Mesenchymal stem cell (in vitro differentiated cells and primary cell): Measurements from ENCODE around the gene ARHGAP9.

Experiments used
- DNase-seq: peaks from one replicate; pipeline ENCODE4 v3.0.0-alpha.2; 2013
- H2AFZ ChIP-seq: one replicate; pipeline ENCODE4 v1.6.1; 2013; ENCODE audit warnings: low read depth, mild to moderate bottlenecking, control low read depth, inconsistent platforms, low read length, moderate library complexity
- H2AK5ac ChIP-seq: 2 replicates; pipeline ENCODE4 v1.6.1; 2013; ENCODE audit warnings: low read length, moderate library complexity, mild to moderate bottlenecking, inconsistent platforms; ENCODE audit not compliant: severe bottlenecking
- H2BK120ac ChIP-seq: one replicate; pipeline ENCODE4 v1.6.1; 2013; ENCODE audit warnings: low read depth, mild to moderate bottlenecking, inconsistent platforms, low read length, moderate library complexity
- H2BK12ac ChIP-seq, 2 experiments: one replicate each; pipeline ENCODE4 v1.6.1; 2013; ENCODE audit warnings: inconsistent platforms in 2 of 2, low read length in 2 of 2, mild to moderate bottlenecking in 2 of 2, moderate library complexity in 2 of 2, control low read depth in 1 of 2
- H2BK15ac ChIP-seq: one replicate; pipeline ENCODE4 v1.6.1; 2013; ENCODE audit warnings: mild to moderate bottlenecking, low read depth, inconsistent platforms; ENCODE audit not compliant: poor library complexity, severe bottlenecking
- H2BK5ac ChIP-seq: 2 replicates; pipeline ENCODE4 v1.6.1; 2013; ENCODE audit warnings: low read depth, mild to moderate bottlenecking, low read length, control low read depth, inconsistent platforms; ENCODE audit not compliant: poor library complexity, severe bottlenecking
- H3K14ac ChIP-seq, 2 experiments: one replicate each; pipeline ENCODE4 v1.6.1; 2013; ENCODE audit warnings: inconsistent platforms in 2 of 2, low read length in 2 of 2, control low read depth in 1 of 2, mild to moderate bottlenecking in 1 of 2, moderate library complexity in 1 of 2
- H3K18ac ChIP-seq, 2 experiments: one replicate each; pipeline ENCODE4 v1.6.1; 2013; ENCODE audit warnings: inconsistent platforms in 2 of 2, low read length in 2 of 2, control low read depth in 1 of 2, low read depth in 1 of 2, mild to moderate bottlenecking in 1 of 2
- H3K23ac ChIP-seq, 2 experiments: one replicate each; pipeline ENCODE4 v1.6.1; 2013; ENCODE audit warnings: inconsistent platforms in 2 of 2, low read length in 2 of 2, mild to moderate bottlenecking in 2 of 2, moderate library complexity in 2 of 2, control low read depth in 1 of 2
- H3K27ac ChIP-seq: 2 replicates; pipeline ENCODE4 v1.5.1; 2013; ENCODE audit warnings: mild to moderate bottlenecking, moderate library complexity, low read length, control low read depth, inconsistent platforms; ENCODE audit not compliant: poor library complexity, severe bottlenecking
- H3K27me3 ChIP-seq, 2 experiments: 2 replicates each; pipeline versions ENCODE4 v1.6.1 to v1.7.0; 2013; ENCODE audit warnings: low read length in 2 of 2, mild to moderate bottlenecking in 2 of 2, moderate library complexity in 2 of 2, control low read depth in 1 of 2, inconsistent platforms in 1 of 2; ENCODE audit not compliant: control insufficient read depth in 1 of 2, insufficient read depth in 1 of 2
- H3K36me3 ChIP-seq, 2 experiments: 2 replicates each; pipeline versions ENCODE4 v1.6.1 to v1.7.0; 2013; ENCODE audit warnings: low read length in 2 of 2, control low read depth in 1 of 2, inconsistent platforms in 1 of 2, low read depth in 1 of 2, mild to moderate bottlenecking in 1 of 2; ENCODE audit not compliant: insufficient read depth in 2 of 2, control insufficient read depth in 1 of 2
- H3K4ac ChIP-seq, 2 experiments: one replicate each; pipeline ENCODE4 v1.6.1; 2013; ENCODE audit warnings: inconsistent platforms in 2 of 2, low read length in 2 of 2, mild to moderate bottlenecking in 2 of 2, moderate library complexity in 2 of 2, control low read depth in 1 of 2, low read depth in 1 of 2
- H3K4me1 ChIP-seq: 2 replicates; pipeline ENCODE4 v1.6.1; 2013; ENCODE audit warnings: low read depth, low read length, control low read depth; ENCODE audit not compliant: control insufficient read depth, insufficient read depth
- H3K4me2 ChIP-seq: 2 replicates; pipeline ENCODE4 v1.6.1; 2013; ENCODE audit warnings: low read length, mild to moderate bottlenecking, inconsistent platforms; ENCODE audit not compliant: poor library complexity, severe bottlenecking
- H3K4me3 ChIP-seq, 2 experiments: 2 replicates each; pipeline versions ENCODE4 v1.5.1 to v1.7.0; 2013; ENCODE audit warnings: low read length in 2 of 2, mild to moderate bottlenecking in 2 of 2, control low read depth in 1 of 2, low read depth in 1 of 2; ENCODE audit not compliant: insufficient read depth in 1 of 2
- H3K79me1 ChIP-seq: replicated peaks from 2 replicates; pipeline ENCODE4 v1.6.1; 2013; ENCODE audit warnings: mild to moderate bottlenecking, control low read depth, low read length, inconsistent platforms; ENCODE audit not compliant: poor library complexity, severe bottlenecking
- H3K9ac ChIP-seq: 2 replicates; pipeline ENCODE4 v1.7.0; 2013; ENCODE audit warnings: mild to moderate bottlenecking, low read length, moderate library complexity
- H3K9me3 ChIP-seq: 2 replicates; pipeline ENCODE4 v1.7.0; 2013; ENCODE audit warnings: mild to moderate bottlenecking, low read length; ENCODE audit not compliant: control insufficient read depth
- H4K8ac ChIP-seq: one replicate; pipeline ENCODE4 v1.6.1; 2013; ENCODE audit warnings: inconsistent platforms, mild to moderate bottlenecking, low read length, moderate library complexity
- H4K91ac ChIP-seq: one replicate; pipeline ENCODE4 v1.6.1; 2013; ENCODE audit warnings: mild to moderate bottlenecking, low read length, inconsistent platforms
- WGBS: methylation state at CpG from one replicate; pipeline ENCODE4 v1.1.7; 2013; ENCODE audit warnings: mixed read lengths; 5-methylcytosine and 5-hydroxymethylcytosine counted together

Gene ARHGAP9

GRCh38 chr12:57467212-57467874 lies 12.3 kb downstream of the ARHGAP9 start:
- H2BK12ac ChIP-seq = no peak overlapping the region
- H2BK120ac ChIP-seq = no peak overlapping the region
- no peak overlapping the region for H2BK5ac ChIP-seq
- no peak overlapping the region for H3K9ac ChIP-seq
- H3K23ac ChIP-seq = no peak overlapping the region
- no peak overlapping the region for H3K14ac ChIP-seq
- no peaks in the 10 kb centered on the region for H3K9me3 ChIP-seq
- H3K4me1 ChIP-seq = no peaks in the 10 kb centered on the region
- no peak overlapping the region for H4K91ac ChIP-seq
- no peak overlapping the region for H2AFZ ChIP-seq
- H3K27ac ChIP-seq = no peak overlapping the region
- no peak overlapping the region for H4K8ac ChIP-seq
- no peaks in the 10 kb centered on the region for H3K36me3 ChIP-seq
- peaks cover 64 to 85% of the 10 kb centered on the region in 2 experiments for H3K27me3 ChIP-seq
- H3K4ac ChIP-seq = no peak overlapping the region
- no peak overlapping the region for H2BK15ac ChIP-seq
- H2AK5ac ChIP-seq = no peak overlapping the region
- no peak overlapping the region for H3K18ac ChIP-seq
- WGBS = 86% methylated on average over 12 of the region's 12 CpGs
- H3K4me2 ChIP-seq = no peak overlapping the region
- DNase-seq = no peak
- H3K79me1 ChIP-seq = no peaks in the 10 kb centered on the region
- no peak overlapping the region for H3K4me3 ChIP-seq

- H3K4ac ChIP-seq = no peak overlapping the region
- H4K8ac ChIP-seq = no peak overlapping the region
- H3K23ac ChIP-seq = peak overlapping the region in 1 of 2 experiments; percentile 60
- peak overlapping the region; percentile 8 for H2AFZ ChIP-seq
- no peak overlapping the region for H2BK15ac ChIP-seq
- H3K36me3 ChIP-seq = no peaks in the 10 kb centered on the region
- H3K9me3 ChIP-seq = no peaks in the 10 kb centered on the region
- no peak overlapping the region for H2BK120ac ChIP-seq
- H3K27me3 ChIP-seq = peaks cover 51 to 76% of the 10 kb centered on the region in 2 experiments
- peaks cover 3% of the 10 kb centered on the region for H3K4me1 ChIP-seq
- no peak overlapping the region for H3K14ac ChIP-seq
- no peak overlapping the region for H3K4me2 ChIP-seq
- H2BK12ac ChIP-seq = no peak overlapping the region
- H3K27ac ChIP-seq = no peak overlapping the region
- H2BK5ac ChIP-seq = no peak overlapping the region
- no peak overlapping the region for H3K9ac ChIP-seq
- no peak overlapping the region for H3K18ac ChIP-seq
- peaks cover 2% of the 10 kb centered on the region for H3K79me1 ChIP-seq
- no peak overlapping the region for H4K91ac ChIP-seq
- H3K4me3 ChIP-seq = no peak overlapping the region
- H2AK5ac ChIP-seq = no peak overlapping the region
- 90% methylated on average over 13 of the region's 14 CpGs for WGBS
- no peak for DNase-seq
Measured at GRCh38 chr12:57465747-57466505, 13.7 kb downstream of the ARHGAP9 start.

GRCh38 chr12:57465030-57465746 lies 14.5 kb downstream of the ARHGAP9 start:
- Histone ChIP-seq H2AK5ac (no peak overlapping the region), H2AFZ (no peak overlapping the region), H3K27me3 (peaks cover 43 to 76% of the 10 kb centered on the region in 2 experiments), H3K18ac (no peak overlapping the region), H3K9me3 (no peaks in the 10 kb centered on the region), H3K23ac (no peak overlapping the region), H3K4me2 (no peak overlapping the region), H3K9ac (no peak overlapping the region), H3K14ac (no peak overlapping the region), H4K8ac (no peak overlapping the region), H3K36me3 (no peaks in the 10 kb centered on the region), H2BK15ac (no peak overlapping the region), H3K79me1 (peaks cover 2% of the 10 kb centered on the region), H4K91ac (no peak overlapping the region), H2BK5ac (no peak overlapping the region), H2BK120ac (no peak overlapping the region), H3K27ac (no peak overlapping the region), H2BK12ac (no peak overlapping the region), H3K4me3 (no peak overlapping the region), H3K4ac (no peak overlapping the region), H3K4me1 (peaks cover 10% of the 10 kb centered on the region)
- 92% methylated on average over 6 of the region's 6 CpGs for WGBS
- no peak for DNase-seq

GRCh38 chr12:57464569-57464968 lies 15.1 kb downstream of the ARHGAP9 start:
- Histone ChIP-seq H2BK120ac (no peak overlapping the region), H3K9me3 (no peaks in the 10 kb centered on the region)
- 95% methylated on average over 12 of the region's 12 CpGs for WGBS

More at GRCh38 chr12:57464569-57464968, 15.1 kb downstream of the ARHGAP9 start:
- Histone ChIP-seq H3K4me2 (no peak overlapping the region), H3K27me3 (peaks cover 38 to 70% of the 10 kb centered on the region in 2 experiments), H3K9ac (no peak overlapping the region), H3K14ac (no peak overlapping the region), H2BK15ac (no peak overlapping the region), H3K36me3 (no peaks in the 10 kb centered on the region), H3K4me1 (peaks cover 10% of the 10 kb centered on the region), H4K91ac (no peak overlapping the region), H3K4ac (no peak overlapping the region), H3K79me1 (peaks cover 2% of the 10 kb centered on the region), H2AFZ (no peak overlapping the region), H3K23ac (no peak overlapping the region), H3K18ac (no peak overlapping the region), H3K27ac (no peak overlapping the region), H2BK5ac (no peak overlapping the region), H2AK5ac (no peak overlapping the region), H4K8ac (no peak overlapping the region), H3K4me3 (no peak overlapping the region), H2BK12ac (no peak overlapping the region)
- no peak for DNase-seq
